ENCODE data around the gene PSMB10. TPM values are rescaled to one million over a fixed set of nuclear protein-coding genes. Genes with fewer than 3 reads are reported as not detected.

Gene PSMB10
- total RNA-seq, 1 experiment from 2014 or later = 39.5 TPM

DNA sequence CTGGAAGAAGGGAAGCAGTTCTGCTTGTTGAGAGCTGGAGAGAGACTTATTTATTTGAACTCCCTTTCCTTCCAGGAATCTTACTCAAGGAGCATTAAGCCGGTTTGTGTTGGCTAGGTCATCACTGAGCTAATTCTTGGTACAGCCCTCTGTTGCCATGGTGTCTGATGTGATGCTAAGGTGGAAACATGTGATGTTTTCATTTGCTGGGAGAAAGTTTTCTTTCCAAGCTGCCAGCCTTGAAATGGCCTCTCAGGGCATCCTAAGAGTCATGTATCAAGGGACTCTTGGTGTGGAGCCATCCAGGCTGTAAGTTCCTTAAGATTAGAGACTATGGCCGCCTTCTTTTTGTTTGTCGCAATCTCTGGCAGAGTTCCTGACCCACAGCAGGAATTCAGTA, 39.4 kb downstream of the PSMB10 start:
- TF ChIP-seq, protein P1, sequence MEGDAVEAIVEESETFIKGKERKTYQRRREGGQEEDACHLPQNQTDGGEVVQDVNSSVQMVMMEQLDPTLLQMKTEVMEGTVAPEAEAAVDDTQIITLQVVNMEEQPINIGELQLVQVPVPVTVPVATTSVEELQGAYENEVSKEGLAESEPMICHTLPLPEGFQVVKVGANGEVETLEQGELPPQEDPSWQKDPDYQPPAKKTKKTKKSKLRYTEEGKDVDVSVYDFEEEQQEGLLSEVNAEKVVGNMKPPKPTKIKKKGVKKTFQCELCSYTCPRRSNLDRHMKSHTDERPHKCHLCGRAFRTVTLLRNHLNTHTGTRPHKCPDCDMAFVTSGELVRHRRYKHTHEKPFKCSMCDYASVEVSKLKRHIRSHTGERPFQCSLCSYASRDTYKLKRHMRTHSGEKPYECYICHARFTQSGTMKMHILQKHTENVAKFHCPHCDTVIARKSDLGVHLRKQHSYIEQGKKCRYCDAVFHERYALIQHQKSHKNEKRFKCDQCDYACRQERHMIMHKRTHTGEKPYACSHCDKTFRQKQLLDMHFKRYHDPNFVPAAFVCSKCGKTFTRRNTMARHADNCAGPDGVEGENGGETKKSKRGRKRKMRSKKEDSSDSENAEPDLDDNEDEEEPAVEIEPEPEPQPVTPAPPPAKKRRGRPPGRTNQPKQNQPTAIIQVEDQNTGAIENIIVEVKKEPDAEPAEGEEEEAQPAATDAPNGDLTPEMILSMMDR (conservative IDR thresholded peaks at IDR 0.05) = no peak
- no peak for TF ChIP-seq EZH2 (IDR thresholded peaks at IDR 0.05; ENCODE audit: low read depth)
- H3K27me3 ChIP-seq (ENCODE audit: insufficient read depth, low read depth) = no peaks in the 10 kb centered on the region
- H3K79me2 ChIP-seq (ENCODE audit: low read depth) = peaks cover 57% of the 10 kb centered on the region
- no peak overlapping the region for H3K27ac ChIP-seq
- peaks cover 14% of the 10 kb centered on the region; the same call in 1 of the 2 replicates for H3F3A ChIP-seq (ENCODE audit: insufficient read depth, low read depth)
- intact Hi-C loops (cut with micrococcal nuclease; ENCODE audit: unreplicated experiment) = no loop called here
- H3K9me2 ChIP-seq (ENCODE audit: insufficient read depth) = no peaks in the 10 kb centered on the region
- H2AFZ ChIP-seq = no peak overlapping the region
- no peaks in the 10 kb centered on the region for H3K36me3 ChIP-seq (ENCODE audit: low read depth)
- DNase-seq = no peak
- POLR2A ChIA-PET (ENCODE audit: unreplicated experiment) = interaction anchor here (0.5 kb wide), 1 partner anchor 38 kb away, joined by 3 read pairs; no protein-coding TSS in a partner anchor
- no TSS peak for BruUV-seq (replicated peaks)
- H3K9me3 ChIP-seq (ENCODE audit: insufficient read depth, low read depth) = no peaks in the 10 kb centered on the region
- H3K4me3 ChIP-seq = no peak overlapping the region
- CTCF ChIA-PET = no interaction called here
- H3K4me2 ChIP-seq = no peak overlapping the region
- peaks cover 13% of the 10 kb centered on the region for H3K4me1 ChIP-seq (replicated peaks; ENCODE audit: insufficient read depth)
- peaks cover 28% of the 10 kb centered on the region for H4K20me1 ChIP-seq (ENCODE audit: insufficient read depth)

DNA sequence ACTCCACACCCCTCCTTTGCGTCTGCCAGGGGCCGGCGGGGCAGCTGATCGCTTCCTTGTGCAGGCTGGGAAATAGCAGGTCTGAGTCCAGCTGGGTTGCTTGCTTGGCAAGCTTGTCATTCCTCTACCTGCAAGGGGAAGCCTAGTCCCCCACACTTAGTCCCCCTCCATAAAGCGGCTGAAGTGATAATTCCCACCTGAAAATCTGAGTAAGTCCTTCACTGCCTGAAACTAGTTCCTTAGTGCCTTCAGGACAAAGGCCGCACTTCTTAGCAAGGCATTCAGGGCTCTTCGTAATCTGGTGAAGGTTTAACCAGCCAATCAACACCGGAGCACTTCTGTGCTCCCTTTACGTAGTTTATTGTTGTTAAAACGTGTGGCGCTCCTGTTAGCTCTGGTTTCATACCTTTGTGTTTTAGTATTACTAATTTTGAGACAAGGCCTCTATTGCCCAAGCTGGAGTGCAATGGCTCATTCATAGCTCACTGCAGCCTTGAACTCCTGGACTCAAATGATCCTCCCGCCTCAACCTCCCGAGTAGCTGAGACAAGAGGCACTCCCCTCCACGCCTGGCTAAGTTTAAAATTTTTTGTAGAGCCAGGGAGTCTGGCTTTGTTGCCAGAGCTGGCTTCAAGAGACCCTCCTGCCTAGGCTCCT, 42.8 kb downstream of the PSMB10 start:
- H3K4me1 ChIP-seq (replicated peaks; ENCODE audit: insufficient read depth) = peaks cover 14% of the 10 kb centered on the region
- BruUV-seq (replicated peaks) = TSS peak; percentile 41
- TF ChIP-seq EZH2 (IDR thresholded peaks at IDR 0.05; ENCODE audit: low read depth) = no peak
- TF ChIP-seq, protein P1 (conservative IDR thresholded peaks at IDR 0.05) = no peak
- DNase-seq = no peak
- peaks cover 19% of the 10 kb centered on the region for H4K20me1 ChIP-seq (ENCODE audit: insufficient read depth)
- intact Hi-C loops (cut with micrococcal nuclease; ENCODE audit: unreplicated experiment) = loop anchor here (5.0 kb wide), 1 partner anchor 33 kb away; no protein-coding TSS in a partner anchor
- H3K27me3 ChIP-seq (ENCODE audit: insufficient read depth, low read depth) = no peaks in the 10 kb centered on the region
- peaks cover 20% of the 10 kb centered on the region; the same call in 1 of the 2 replicates for H3F3A ChIP-seq (ENCODE audit: insufficient read depth, low read depth)
- no peaks in the 10 kb centered on the region for H3K9me2 ChIP-seq (ENCODE audit: insufficient read depth)
- peak overlapping the region; percentile 31 for H3K27ac ChIP-seq
- no peaks in the 10 kb centered on the region for H3K36me3 ChIP-seq (ENCODE audit: low read depth)
- no peaks in the 10 kb centered on the region for H3K9me3 ChIP-seq (ENCODE audit: insufficient read depth, low read depth)
- ChIA-PET CTCF (interaction anchor here (0.6 kb wide), 1 partner anchor 77 kb away, joined by 11 read pairs; no protein-coding TSS in a partner anchor), POLR2A (ENCODE audit: unreplicated experiment) (no interaction called here)
- H3K4me3 ChIP-seq = peak overlapping the region; percentile 98
- H3K4me2 ChIP-seq = peak overlapping the region; percentile 89
- H3K79me2 ChIP-seq (ENCODE audit: low read depth) = peaks cover 52% of the 10 kb centered on the region
- peak overlapping the region; percentile 86 for H2AFZ ChIP-seq

DNA sequence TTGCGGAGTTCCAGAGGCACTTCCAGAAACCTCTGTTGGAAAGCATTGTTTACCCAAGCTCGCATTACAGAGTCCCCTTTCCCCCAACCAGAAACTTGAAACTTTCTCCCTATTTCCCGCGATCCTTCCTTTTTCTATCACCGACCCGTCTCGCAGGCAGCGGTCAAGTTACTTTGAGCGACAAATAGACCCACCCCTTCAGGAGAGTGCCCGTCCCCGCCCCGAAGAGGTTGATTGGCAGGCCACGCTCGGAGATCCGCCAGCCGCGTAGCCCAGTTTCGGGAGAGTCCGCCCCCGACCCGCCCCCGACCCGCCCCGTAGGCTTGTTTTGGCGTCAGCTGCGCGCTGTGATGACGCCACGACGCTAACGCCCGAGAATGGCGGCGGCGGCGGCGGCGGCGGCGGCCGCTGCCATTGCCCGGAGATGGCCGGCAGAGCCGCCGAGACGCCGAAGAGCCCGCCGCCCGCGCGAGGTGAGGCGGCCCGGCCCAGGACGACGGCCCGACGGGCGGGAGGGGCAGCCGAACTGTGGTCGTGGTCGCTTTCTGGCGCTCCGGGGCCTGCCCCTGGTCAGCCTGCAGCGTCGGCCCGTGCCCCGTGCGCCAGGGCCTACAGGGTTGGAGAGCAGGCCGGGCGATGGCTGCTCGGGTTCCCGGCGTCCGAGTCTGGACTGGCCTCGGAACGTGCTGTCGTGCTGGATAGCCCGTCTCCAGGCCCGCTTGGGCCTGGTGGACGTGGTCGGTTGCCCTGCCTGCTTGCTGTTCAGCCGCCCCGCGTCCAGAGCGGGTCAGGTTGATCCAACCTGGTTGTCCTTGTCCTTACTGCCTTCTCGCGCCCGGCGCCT, 43.5 kb downstream of the PSMB10 start, which contains the start of gene PSKH1:
Gene PSKH1, plus strand, starts transcription at position 356 of the 844 bp plus-strand sequence. CDS start 15,496 bp downstream, outside the sequence.
- intact Hi-C loops (cut with micrococcal nuclease; ENCODE audit: unreplicated experiment) = loop anchor here (5.0 kb wide), 1 partner anchor 34 kb away; no protein-coding TSS in a partner anchor
- peak within 1 kb of the TSS; percentile 98 for H3K4me3 ChIP-seq
- H2AFZ ChIP-seq = peak within 1 kb of the TSS; percentile 86
- no peaks in the 10 kb centered on the region for H3K9me2 ChIP-seq (ENCODE audit: insufficient read depth)
- peak; percentile 88 to 91 for DNase-seq
- BruUV-seq (replicated peaks) = no TSS peak
- peak within 1 kb of the TSS; percentile 89 for H3K4me2 ChIP-seq
- no peaks in the 10 kb centered on the region for H3K27me3 ChIP-seq (ENCODE audit: insufficient read depth, low read depth)
- peak within 1 kb of the TSS; percentile 31 for H3K27ac ChIP-seq
- no peaks in the 10 kb centered on the region for H3K36me3 ChIP-seq (ENCODE audit: low read depth)
- ChIA-PET CTCF (interaction anchor here (0.6 kb wide), 2 partner anchors 9 to 77 kb away, joined by 4 to 11 read pairs; no protein-coding TSS in a partner anchor), POLR2A (ENCODE audit: unreplicated experiment) (interaction anchor here (0.6 kb wide), 1 partner anchor 15 kb away, joined by 20 read pairs; no protein-coding TSS in a partner anchor)
- H4K20me1 ChIP-seq (ENCODE audit: insufficient read depth) = peaks cover 13% of the 10 kb centered on the region
- H3K9me3 ChIP-seq (ENCODE audit: insufficient read depth, low read depth) = no peaks in the 10 kb centered on the region
- peaks cover 49% of the 10 kb centered on the region for H3K79me2 ChIP-seq (ENCODE audit: low read depth)
- peaks cover 14% of the 10 kb centered on the region for H3K4me1 ChIP-seq (replicated peaks; ENCODE audit: insufficient read depth)
- H3F3A ChIP-seq (ENCODE audit: insufficient read depth, low read depth) = peaks cover 20% of the 10 kb centered on the region; the same call in 1 of the 2 replicates
- TF ChIP-seq EZH2 (IDR thresholded peaks at IDR 0.05; ENCODE audit: low read depth) = no peak
- TF ChIP-seq, protein P1 (conservative IDR thresholded peaks at IDR 0.05) = no peak

Data from PC-9 (cell line).